GM21576 (cell line): ENCODE results near the gene ADAM15.

Experiments
- ATAC-seq: cut with Tn5 transposase; IDR thresholded peaks from one replicate; pipeline ENCODE4 v1.9.1; 2021; ENCODE audit warnings: mild to moderate bottlenecking, moderate library complexity; ENCODE audit not compliant: unreplicated experiment

ADAM15 gene

DNA sequence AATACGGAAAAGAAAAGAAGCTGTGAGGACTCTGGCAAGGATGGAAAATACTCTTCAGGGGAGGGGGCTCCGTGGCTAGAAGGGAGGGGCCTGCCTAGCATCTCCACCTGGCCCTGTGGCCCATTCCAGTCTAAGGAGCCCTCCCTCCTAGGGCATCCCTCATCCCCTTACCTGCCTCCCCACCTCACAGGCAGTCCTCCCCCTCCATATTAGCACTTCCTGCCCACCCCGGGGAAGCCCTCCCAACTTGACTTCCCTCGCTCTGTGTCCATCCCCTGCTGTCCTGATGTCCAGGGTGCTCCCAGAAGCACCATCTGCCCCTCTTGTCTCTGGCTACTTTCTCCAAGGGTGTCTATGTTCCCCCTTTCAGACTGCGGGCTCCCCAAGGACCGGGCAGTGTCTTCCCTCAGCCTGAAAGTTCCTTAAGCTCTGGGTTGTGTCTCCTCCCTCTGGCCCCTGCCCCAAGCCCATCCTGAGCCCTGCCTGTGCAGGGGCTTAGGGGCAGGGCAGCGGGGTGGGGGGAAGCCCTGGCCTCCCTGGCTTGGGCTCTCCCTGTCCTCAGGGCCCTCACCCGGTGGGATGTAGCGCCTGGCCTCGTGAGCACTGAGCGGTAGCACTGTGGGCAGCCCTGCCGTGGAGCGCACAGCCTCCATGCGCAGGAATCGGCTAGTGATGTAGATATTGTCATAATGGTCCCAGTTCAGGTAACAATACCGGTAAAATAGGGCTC is 21.4 kb upstream of the ADAM15 start:
- no peak for ATAC-seq

DNA sequence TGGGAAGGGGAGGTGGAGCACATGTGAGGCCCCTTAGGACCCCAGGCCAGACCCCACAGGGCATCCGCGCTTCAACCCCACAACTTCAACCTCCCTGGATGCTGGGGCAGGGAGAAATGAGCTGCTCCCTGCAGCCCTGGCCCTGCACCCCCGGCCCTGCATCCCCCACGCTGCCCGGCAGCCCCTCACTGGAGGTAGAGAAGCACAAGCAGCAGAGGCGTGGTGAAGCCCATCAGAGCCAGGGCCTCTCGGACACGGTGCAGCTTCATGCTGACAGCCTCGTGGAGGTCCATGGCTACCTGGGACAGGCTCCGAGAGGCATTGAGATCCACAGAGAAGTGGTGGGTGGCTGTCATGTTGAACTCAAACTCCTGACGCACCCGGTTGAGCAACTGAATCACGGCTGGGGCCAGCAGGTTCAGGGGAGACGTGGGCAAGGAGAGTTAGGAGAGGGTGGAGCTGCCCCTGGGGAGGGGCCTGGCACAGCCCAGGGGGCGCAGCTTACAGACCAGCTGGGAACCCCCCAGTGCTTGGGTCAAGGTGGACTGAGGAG is 20.8 kb upstream of the ADAM15 start:
- ATAC-seq, result no peak

DNA sequence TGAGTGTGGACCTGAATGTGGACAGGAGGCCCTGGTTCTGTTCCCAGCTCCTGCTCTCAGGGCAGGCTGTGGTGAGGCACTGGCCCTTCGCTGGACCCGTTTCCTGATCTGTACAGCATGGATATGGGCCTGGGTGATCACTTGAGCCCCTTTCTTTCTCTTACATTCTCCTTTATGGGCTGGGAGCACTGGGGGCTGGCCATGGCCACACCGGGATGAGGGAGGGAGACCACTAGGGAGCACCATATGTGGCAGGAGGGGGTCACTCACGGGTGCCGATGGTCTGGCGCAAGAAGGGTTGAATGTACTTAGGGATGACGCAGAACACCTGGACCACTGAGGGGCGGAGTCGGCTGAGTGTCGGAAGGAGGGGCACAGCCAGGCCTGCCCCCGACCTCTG is 20.2 kb upstream of the ADAM15 start:
- no peak for ATAC-seq

DNA sequence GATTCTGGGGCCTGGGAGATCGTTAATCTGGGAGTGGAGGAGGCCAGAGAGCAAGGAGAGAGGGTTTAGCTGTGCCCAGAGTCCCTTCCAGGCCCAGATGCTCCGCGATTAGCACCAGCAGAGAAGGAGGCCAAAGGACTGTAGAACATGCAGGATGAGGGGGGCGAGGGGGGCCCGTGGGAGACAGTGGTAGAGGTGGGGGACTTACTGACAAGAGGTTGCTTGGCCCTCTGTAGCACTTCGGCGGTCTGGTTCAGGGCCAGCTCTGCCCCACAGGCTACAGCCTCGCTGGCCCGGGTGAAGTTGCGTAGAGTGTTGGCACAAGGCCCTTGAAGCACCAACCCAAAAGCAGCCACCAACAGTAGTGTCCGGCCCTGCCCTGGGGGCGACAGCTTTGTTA is 18.2 kb upstream of the ADAM15 start:
- no peak for ATAC-seq

DNA sequence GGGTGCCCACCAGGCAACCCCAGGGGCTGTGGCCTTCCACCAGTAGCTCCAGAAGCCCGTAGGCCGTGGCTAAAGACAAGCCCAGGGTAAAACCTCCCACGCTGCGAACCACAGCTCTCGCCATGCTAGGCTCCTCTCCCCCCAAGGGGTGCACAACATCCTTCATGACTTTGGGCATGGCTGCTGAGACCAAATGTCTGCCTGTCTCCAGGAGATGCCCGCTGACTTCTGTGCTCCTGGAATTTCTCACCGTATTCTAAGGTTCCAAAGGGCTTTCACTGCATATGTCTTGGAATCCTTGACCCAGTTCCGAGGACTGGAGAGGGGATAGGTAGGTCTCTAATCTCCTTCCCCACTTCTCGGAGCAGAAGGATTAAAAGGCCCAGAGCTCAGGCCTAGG is 17.6 kb upstream of the ADAM15 start, which contains the start of the genes DCST1 and DCST2:
TSS of gene DCST1 (plus strand) at position 301 of the 400 bp plus-strand sequence. CDS start 213 bp downstream, outside the sequence.
TSS of gene DCST2 (minus strand) at position 258 of the 400 bp plus-strand sequence. CDS start at position 178, 80 bp downstream.
- no peak for ATAC-seq

DNA sequence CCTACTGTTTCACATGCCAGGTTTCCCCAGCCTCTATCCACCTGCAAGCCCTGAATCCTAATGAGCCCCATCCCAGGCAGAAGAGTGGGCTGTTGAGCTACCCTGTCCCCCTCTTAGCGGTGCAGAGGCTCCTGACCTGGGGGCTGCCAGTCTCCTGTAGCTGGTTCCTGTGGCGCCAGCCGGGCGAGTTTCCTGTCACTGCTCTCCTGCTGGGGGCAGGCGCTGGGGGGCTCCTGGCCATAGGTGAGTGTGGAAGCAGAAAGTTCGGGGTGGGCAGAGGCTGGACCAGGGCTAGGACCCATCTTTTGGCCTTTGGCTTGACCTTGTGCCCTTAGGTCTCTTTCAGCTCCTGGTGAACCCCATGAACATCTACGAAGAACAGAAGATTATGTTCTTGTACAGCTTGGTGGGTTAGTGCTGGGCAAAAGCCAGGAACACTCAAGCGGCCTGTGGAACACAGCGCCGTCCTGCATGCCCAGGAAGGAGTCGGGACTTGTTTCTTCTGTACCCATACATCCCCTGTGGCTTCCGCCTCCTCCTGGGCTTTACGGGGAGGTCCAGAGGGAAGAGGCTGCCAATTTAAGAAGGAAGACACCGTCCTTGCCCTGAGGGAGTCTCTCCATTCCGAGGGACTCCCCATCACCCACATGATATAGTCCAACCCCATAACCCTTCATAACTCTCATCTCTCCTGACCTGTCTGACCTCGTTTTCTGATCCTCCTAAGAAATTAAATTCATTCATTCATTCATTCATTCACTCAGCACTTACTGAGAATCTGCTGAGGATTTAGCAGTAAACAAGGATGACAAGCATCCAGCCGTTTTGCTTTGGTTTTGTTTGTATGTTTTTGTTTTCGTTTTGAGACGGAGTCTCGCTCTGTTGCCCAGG is 16.6 kb upstream of the ADAM15 start:
- ATAC-seq, result no peak

DNA sequence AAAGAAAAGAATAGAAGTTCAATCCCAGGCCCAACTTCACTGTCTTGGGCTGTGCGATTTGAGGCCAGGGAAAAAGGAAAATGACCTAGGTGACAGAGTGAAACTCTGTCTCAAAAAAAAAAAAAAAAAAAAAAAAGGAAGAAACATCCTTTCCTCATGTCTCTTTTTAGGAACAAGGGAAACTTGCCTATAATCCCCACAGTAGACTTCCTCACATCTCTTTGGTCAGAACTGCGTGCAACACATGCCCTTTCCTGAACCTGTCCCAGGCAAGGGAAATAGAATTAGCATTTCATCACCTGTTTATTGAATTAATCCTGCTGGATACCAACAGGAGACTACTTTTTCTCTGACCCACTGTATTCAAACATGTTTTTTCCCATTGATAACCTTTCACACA is 15.2 kb upstream of the ADAM15 start:
- ATAC-seq, result no peak

DNA sequence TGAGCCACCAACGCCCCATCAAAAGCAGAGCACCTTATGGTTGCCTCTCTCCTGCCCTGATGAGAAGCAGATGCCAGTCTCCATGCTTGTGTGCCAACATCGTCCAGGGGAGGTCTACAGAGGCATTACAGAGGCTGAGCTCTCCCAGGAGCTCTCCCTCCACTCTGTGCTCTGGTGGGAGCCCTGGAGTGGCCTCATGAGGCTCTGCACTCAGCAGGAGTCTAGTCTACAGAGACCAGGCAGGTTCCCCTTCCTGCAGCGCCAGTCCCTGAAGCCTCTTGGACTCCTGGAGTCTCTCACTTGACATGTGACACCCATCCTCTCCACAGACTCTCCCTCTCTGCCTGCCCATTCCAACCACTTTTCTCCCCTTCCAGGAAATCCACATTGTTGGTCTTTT is 14.1 kb upstream of the ADAM15 start:
- ATAC-seq, result no peak

DNA sequence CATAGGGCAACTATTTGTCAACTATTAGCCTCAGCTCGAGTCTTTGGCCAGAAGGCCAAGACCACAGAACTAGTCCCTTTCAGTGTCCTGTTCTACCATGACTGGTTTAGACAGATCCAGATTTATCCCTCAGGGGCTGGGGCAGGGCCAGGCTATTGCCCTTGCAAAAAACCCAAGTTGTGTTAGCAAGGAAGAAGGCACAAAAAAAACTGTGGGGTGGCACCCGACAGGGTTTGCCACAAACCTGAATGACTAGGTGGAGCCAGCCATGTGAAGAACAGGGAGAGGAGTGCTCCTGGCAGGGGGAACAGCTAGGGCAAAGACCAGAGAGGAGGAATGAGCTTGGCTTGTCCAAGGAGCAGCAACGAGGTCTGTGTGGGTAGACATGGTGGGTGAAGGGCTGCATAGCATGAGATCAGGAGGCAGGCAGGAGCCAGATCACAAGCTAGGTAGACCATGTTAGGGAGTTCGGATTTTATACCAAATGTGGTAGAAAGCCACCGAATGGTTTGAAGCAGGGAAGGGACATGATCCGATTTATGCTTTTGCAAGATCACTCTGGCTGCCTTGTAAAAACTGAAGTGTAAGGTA is 13.2 kb upstream of the ADAM15 start:
- ATAC-seq, result no peak

DNA sequence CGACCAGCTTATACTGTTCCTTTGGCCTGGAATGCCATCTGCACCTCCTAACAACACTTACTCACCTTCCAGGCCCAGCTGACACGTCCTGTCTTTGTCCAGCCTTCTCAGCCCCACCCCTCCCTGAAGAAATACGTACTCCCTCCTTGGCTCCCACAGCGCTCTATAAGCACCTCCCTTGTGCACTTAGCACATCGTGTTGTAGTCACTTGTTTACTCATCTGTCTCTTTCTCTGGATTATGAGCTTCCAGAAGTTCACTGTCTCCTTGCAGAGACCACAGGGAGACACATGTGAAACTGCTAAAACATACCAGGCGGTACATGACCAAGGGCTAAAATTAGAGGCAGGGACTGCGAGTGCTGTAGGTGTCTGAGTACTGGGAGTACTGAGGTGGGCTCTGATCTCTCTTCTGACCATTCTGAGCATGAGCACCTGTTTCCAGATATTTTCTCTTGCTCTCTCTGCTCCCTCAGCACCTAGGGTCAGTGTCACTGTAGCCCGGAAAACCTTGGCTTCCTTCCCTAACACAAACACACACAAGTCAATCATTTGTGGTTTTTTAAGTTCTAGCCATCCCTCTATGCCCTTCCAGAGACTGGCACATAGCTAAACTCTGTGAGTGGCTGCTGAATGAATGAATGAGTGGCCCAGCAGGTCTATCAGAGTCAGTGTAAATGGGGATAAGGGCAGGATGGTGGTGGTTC is 12.4 kb upstream of the ADAM15 start:
- ATAC-seq, result no peak

DNA sequence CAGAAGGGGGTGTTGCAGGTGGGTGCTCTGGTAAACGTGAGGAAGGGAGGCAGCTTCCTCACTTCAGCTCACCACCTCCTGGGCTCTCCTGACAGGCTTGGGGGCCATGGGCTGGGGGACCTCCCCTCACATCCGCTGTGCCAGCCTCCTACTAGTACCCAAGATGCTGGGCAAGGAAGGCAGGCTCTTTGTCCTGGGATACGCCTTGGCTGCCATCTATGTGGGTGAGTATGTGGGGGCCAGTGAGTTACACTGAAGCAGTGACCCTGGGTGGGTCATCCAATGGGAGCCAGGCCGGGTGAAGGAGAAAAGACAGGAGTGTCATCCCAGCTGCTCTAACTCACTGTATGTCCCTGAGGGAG is 11.8 kb upstream of the ADAM15 start:
- no peak for ATAC-seq

DNA sequence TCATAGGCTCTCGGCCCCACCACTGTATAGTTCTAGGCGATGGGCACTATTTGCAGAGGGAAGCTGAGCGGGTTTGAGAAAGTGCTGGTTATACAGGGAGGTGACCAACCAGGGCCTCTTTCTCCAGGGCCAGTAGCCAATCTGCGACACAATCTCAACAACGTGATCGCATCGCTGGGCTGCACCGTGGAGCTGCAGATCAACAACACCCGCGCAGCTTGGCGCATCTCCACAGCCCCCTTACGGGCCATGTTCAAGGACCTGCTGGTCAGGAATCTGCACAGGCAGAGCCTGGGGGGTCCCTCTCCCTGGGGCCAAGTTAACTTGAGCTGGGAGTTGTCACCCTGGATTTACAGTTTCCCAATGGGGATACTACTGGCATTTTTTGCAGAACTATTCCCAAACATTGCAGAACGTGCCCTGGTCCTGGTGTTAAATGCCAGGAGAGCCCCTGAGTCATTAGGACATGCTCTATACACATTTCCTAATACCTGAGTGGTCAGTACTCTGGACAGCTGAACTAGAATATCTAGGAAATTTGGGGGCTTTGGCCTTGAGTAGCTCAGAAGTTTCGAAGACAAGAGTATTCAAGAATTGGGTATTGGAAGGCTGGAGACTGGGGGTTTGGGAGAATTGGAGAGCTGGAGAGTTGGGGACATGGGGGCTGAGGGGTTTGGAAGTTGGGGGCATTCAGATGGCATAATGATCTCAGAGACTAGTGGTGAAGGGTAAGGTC is 10.6 kb upstream of the ADAM15 start:
- no peak for ATAC-seq

DNA sequence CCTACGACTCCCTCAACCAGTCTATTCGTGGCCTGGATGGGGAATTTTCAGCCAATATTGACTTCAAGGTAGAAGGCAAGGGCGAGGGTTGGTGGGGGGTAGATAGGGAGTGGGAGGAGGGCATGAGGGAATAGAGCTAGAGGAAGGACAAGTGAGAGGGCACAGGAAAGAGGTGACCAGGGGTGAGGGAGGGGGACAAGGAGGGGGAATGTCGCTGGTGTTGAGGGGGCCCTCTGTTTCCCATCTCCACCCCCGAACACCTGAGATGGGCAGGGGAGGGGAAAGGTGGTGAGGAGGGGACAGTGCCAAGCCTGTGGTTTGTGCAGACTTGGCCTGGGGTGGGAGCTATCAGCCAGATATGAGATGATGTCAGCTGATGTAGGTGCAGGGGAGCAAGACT is 8.3 kb upstream of the ADAM15 start:
- no peak for ATAC-seq

DNA sequence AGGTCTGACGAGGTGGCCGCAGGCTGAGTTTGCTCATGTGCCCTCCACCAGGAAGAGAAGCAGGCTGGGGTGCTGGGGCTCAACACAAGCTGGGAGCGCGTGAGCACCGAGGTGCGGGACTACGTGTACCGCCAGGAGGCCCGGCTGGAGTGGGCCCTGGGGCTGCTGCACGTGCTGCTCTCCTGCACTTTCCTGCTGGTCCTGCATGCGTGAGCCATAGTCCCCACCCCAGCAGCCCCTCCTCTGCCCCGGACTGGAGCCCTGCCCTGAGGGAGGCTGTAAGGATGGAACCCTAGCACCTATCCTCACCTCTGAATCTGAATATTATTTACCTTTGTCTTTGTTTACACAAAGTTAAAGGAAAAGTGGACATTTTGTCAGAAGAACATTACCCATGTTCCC is 7.8 kb upstream of the ADAM15 start:
- no peak for ATAC-seq

DNA sequence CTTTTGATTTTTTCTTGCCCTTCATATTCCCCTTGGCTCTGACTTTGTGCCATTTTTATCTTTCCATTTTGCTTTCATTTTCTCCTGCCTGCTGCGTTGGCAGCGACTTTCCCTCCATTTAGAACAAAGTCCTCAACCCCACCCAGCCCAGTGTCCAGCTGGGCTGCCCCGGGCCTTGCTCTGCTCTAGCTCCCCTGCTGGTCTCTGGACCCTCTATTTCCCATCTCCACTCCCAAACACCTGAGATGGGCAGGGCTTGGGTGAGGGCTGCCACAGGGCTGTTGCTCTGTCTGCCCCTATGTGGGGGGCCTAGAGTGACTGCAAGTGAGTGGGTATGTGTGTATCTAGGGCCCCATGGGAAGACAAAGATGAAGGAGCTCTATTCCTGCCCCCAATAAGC is 7.3 kb upstream of the ADAM15 start:
- ATAC-seq, result no peak

DNA sequence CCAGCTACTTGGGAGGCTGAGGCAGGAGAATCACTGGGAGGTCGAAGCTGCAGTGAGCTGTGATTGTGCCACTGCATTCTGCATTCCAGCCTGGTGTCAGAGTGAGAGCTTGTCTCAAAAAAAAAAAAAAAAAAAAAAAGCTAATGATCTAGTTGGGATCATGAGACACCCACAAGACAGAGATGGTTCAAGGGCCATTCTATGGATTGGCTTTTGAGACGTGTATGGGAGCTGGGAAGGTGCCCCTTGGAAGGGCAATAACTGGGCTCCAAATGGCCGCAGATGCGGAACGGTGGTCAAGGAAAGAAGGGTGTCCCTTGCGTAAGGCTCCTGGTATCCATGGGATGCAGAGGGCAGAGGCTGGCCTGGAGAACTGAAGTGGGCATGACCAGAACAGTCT is 6.8 kb upstream of the ADAM15 start:
- no peak for ATAC-seq

DNA sequence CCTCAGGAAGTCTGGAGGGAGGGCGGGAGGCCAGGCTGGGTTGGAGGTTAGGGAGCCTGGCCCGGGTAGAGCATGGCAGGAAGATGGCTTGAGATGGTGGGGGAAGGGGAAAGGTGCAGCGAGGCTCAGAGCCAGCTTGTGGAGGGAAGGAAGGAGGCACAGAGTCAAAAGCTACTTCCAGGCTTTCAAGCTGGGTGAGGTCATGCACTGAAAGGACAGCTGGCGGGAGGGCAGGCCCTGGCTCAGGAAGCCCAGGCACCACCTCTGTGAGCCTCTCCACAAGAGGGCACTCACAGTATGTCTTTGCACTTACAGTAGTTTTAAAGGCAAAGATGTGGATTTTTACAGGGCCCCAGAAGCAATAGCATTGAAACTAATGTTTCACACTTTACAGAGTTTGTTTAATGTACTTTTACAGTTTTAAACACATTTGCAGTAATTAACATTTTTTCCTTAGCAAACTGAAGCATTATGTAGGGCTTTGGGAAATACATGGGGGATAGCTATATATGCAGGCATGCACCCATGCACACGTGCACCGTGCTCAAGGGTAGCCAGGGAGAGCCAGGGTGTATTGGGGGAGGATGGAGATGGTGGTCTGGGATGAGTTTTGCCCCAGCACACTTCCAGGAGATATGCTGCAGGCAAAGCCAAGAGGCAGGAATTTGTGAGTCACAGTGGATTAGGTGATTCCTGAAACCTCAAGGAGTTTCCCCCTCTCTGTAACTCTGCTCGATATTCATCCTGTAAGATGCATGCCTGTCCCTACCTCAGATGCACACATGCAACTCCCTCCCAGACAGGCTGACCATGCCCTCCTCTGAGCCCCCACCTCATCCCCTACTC is 6.1 kb upstream of the ADAM15 start:
- ATAC-seq, result no peak

DNA sequence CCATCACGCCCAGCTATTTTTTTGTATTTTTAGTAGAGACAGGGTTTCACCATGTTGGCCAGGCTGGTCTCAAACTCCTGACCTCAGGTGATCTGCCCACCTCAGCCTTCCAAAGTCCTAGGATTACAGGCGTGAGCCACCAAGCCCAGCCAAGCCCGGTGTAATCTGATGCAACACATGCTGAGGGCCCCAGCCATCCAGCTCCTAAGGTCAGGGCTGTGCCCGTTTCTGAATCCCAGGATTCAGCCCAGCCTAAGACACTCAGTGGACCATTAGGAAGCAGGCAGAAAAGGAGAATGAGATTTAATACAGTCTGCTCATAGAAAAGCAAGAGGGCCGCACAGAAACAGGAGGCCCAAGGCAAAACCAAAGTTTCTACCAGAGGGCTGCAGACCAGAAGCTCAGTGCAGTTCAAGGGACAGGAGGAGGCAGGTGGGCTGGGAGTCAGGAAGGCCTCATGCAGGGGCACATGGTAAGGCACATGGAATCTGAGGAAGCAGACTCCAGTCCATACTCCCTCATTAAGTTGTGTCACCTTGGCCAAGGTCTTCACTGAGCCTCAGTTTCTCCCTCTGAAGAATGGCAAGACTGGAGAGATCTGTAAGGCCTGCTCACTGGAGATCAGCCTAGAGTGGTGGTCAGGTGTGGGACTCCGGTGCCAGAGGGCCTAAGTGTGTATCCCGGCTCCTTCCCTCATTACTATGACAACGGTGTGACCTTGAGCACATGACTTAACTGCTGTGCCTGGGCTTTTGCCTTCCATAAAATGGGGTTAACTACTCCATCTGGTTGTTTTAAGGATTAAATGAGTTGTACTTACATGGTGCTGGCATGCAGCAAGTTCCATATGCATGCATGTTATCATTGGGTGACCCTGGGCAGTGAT is 2.4 kb upstream of the ADAM15 start:
- no peak for ATAC-seq
